Frontal cortex (tissue), 4 donors: ENCODE results near the gene TBC1D5. TPM values are rescaled to one million over a fixed set of nuclear protein-coding genes. Genes with fewer than 3 reads are reported as not detected.
"Not testable (repeated sequence)": the region's sequence is repeated elsewhere in the genome, so short reads cannot be mapped to it uniquely, and the experiment has no call there.

Source experiments
- DNase-seq, 2 donors: peaks; one replicate each; pipeline ENCODE4 v3.0.0; 2012; ENCODE audit warnings: low spot score in 2 of 2
- FAIRE-seq: peaks from 2 replicates; lab custom pipeline; 2012; peaks lifted over from hg19 to GRCh38; lab: Jason Lieb, UNC
- total RNA-seq: library from RNA; depleted of rRNA; stranded (reverse); fragments of >200 nt; gene quantifications from one replicate; pipeline ENCODE4 v1.2.3, GENCODE V29; 2014
- donor health status: control.
- donor health status: control.
- donor health status: control.

TBC1D5 gene
- total RNA-seq, 1 donor from 2014 or later: 77.5 TPM

DNA sequence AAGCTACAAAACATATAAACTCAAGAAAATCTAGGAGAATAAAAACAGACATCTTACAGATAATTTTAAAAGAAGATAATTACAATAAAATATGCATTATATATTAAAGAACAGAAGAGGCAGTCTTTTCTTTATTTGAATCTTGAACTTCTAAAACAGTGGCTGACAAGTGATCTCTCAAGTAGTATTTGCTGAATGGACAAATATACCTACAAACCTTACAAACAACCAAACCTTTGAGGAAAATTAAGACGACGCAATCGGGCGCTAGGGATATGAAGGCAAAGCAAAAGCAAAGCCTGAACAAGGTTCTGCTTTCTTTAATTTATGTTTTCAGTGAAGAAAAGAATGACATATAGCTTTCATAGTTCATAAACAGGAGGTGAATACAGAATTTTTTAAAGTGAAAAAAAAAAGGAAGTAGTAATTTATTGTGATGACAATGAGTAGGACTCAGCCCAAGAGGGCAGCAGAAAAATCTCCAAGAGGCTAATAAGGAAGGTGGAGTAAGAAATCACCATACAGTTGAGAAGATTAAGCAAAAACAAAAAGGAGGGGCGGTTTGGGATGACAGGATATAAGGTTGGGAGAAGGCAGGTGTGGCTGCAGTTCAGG, 347.8 kb downstream of the TBC1D5 start:
- FAIRE-seq: no peak
- DNase-seq: no peak

DNA sequence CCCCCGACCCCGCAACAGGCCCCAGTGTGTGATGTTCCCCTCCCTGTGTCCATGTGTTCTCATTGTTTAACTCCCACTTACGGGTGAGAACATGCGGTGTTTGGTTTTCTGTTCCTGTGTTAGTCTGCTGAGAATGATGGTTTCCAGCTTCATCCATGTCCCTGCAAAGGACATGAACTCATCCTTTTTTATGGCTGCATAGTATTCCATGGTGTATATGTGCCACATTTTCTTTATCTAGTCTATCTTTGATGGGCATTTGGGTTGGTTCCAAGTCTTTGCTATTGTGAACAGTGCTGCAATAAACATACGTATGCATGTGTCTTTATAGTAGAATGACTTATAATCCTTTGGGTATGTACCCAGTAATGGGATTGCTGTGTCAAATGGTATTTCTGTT, 349.9 kb downstream of the TBC1D5 start:
- not testable (repeated sequence) for FAIRE-seq, DNase-seq

DNA sequence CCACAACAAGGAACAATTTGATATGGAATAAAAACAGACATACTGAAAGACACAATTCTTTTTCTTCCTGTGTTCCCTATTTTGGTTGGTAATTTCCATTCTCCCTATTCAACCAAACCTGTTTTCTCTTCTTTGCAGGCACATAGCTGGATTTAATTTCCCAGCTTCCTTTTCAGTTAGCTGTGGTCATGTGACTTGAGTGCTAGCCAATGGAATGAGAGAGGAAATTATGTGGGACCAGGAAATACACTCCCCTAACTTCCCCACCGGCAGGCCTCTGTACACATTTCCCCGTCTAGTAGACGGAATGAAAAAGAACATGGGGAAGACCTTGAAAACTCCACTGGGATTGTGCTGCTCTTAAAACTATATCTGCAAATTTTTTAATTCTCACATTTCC, 351.6 kb downstream of the TBC1D5 start:
- no peak for DNase-seq
- FAIRE-seq: no peak

DNA sequence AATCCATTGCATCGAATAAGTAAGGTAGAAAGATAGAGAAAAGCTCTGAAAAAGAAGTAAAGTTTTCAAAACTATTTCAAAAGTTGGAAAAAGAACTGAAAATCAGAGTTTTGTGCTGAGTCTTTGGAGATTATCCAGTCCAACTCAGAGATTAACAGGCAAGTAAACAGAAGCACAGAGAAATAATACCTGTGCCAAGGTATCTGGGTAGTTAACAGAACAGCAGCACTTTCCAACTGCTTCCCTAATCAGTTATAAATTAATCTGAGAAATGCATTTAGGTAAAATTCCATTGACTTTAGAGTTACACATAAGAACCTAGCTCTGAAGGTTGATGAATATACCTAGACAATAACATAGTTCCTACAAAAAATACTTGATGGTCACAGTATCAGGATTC, 355.3 kb downstream of the TBC1D5 start:
- FAIRE-seq: no peak
- no peak for DNase-seq

DNA sequence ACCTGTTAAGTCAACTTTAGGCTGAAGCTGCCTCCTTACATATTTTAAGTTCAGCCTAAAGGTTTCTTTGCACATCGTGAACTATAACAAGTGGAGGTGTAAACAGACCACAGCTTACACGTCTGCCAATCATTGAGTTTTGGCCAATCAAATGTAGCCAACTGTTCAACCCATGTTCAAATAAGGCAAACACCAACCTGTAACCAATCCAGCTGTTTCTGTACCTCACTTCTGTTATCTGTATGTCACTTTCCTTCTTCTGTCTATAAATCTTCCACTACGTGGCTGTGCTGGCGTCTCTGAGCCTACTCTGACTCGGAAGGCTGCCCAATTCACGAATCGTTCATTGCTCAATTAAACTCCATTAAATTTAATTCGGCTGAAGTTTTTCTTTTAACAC, 356.0 kb downstream of the TBC1D5 start:
- no peak for FAIRE-seq
- no peak for DNase-seq

DNA sequence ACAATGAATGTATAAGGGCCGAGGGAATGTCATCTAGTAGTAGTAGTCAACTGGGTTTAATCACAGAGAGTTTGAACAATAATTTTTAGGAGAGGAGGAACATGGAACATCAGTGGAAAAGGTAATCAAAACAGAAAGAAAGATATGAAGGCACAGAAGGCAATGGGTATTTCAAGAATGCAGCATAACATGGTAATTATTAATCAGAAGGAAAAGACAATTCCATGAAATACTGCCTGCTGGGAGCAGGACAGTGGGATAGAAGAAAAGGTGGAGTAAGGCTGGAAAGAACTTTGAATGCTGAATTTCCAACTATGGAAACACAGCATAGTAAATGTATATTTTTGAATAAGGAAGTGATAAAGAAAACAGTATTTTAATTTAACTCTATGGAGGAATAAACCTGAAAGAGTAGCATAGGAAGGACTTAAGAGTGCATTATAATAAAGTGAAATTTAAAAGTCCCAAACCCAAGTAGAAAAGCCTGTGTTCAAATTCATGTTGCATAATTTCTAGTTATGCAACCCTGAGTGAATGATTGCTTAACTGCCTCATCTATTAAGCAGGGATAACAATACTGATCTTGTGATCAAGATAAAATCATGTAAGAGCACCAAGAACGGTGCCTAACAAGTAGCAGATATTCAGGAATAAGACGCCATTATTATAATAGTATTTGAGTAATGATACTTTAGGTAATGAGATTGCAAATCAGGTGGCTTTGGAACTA, 357.7 kb downstream of the TBC1D5 start:
- FAIRE-seq: no peak
- DNase-seq: no peak

DNA sequence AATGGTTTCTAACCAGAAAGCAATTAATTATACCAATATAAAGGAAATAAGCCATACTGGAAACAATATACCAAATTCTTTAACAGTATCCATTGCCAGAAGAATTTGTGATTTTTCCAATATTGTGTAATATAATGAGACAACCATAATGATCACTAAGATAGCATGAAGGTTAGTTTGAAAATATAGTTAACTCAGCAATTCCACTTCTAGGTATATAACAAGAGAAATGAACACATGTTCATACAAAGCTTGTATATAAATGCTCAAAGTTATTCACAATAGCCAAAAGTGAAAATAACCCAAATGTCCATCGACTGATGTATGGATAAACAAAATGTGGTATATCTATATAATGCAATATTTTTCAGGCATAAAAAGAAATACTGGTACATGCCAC, 369.1 kb downstream of the TBC1D5 start:
- FAIRE-seq: no peak
- DNase-seq: no peak

DNA sequence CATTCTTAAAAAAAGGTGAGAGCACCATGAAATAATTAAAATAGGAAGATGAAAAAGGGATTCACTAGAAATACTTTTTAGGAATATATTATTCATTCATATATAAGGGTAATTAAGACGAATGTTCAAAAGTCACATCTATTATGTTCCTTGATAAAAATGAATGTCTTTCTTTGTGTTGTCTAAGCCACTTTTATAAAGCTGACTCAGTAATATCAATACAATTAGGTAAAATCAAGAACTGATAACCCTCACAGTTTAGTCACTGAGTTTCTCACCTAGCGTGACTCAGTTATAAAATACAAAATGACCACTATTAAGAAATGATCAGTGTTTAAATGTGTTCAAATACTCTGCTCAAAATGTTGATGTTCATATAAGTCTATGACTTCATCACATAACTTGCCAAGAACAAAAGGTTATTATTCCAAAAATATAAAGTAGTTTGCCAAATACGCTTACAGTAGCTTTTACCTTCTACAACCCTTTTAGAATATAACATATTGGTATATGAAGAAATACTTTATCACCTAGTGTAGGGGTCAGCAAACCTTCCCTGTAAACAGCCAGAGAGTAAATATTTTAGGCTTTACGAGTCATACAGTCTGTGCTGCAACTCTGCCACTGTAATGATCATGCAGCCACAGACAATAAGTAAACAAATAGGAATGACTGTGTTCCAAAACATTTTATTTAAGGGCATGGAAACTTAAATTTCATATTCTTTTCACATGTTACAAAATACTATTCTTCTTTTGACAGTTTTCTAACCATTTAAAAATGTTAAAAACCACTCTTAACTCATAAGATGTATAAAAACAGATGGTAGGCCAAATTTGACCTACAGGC, 369.8 kb downstream of the TBC1D5 start:
- no peak for FAIRE-seq

DNA sequence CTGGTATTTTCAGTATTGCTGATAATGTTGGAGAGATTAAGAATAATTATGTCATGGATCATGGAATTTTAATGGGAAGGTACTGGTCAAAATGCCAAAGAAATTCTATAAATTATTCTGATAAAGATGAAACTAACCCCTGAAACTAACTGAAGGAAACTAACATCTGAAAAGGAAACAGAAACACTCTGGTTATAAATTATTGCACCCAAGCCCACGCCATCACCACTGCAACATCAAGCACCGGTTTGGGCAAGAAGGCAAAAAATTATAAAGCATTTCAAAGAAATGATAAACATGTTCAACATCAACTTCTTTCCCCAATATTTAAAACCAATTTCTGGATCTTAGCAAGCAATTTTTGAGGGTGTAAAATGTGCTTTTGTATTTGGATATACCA, 372.5 kb downstream of the TBC1D5 start:
- DNase-seq: no peak
- FAIRE-seq: no peak

More for the DNA sequence above, 369.8 kb downstream of the TBC1D5 start:
- DNase-seq: no peak

DNA sequence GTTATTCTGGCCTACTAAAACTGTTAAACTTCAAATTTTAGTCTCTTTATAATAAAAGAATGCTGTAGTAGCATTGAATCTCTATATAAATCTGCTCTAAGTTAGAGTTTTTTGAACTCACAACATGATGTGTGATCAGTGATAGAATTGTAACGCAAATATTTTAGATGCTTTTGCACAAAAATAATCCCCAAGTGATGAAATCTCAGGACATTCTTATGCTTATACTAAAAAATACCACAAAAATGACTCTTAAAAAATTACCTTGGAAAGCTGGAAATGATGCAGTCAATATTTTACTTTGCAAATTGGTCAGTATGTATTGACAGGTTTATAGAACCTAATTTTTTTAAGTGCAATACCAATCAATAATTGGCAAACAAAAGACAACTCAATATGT, 375.3 kb downstream of the TBC1D5 start:
- DNase-seq (no peak), FAIRE-seq (no peak)

DNA sequence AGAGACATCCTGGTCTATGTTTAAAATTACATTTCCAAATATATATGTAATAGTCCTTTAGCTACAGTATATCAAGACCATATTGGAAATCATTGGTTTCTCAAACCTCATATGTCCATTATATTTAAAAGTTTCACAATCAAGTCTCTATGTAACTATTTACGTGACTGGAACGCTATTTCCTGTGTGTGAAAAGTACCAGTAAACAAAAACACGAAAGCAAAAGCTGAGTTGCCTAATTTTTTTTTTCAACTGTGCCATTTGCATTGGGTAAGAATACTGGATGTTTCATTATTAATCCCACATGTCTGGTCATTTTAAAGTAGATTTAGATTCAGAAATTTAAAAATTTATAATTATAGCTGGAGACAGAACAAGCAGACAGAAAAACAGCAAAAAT, 381.4 kb downstream of the TBC1D5 start:
- FAIRE-seq (no peak), DNase-seq (no peak)

DNA sequence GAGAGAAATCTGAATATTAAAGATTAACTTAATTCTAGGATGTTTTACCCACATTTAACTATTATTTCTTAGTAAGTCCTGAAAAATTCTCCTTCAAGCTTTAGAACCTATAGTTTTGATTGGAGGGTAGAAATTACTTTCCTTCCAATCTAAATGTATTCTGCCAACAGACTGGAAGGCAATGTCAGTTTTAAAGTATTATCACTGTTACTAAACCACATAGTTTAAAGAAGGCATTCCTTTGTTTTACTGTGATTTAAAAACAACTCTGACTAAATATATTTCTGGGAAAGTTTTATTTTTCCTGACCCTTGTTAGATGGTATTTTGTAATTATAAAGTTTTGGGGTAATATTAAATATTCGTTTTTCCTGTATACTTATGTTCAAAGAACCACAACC, 382.5 kb downstream of the TBC1D5 start:
- no peak for DNase-seq
- FAIRE-seq: no peak

DNA sequence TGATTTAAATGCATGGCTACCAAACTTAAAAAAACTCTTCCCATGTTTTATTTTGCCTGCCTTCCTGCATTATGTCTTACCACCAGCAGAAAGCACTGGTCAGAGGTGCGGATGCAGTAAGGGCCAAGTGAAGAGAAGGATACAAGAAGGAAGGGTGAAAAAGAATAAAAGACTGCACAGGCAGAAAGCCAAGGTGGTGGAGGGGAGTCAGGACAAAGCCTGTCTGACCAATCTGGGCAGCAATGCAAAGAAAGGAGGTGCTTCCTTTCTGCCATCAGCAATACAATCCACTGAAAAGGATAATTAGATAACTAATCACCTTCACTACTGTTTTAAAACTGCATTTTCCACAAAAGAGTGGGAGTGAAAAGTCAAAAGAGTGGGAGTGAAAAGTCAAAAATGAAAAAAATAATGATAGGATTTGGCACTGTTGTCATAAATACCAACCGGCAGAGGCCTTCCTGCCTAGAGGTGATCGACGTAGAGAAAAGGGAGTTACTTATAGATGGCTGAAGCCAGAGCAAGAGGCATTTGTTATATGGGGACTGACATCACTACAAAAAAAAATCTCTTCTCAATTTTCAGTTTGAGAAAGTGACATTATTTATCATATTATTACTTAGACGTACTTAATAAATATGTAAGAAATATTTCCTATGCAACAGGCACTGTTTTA, 385.3 kb downstream of the TBC1D5 start:
- FAIRE-seq (no peak), DNase-seq (no peak)

DNA sequence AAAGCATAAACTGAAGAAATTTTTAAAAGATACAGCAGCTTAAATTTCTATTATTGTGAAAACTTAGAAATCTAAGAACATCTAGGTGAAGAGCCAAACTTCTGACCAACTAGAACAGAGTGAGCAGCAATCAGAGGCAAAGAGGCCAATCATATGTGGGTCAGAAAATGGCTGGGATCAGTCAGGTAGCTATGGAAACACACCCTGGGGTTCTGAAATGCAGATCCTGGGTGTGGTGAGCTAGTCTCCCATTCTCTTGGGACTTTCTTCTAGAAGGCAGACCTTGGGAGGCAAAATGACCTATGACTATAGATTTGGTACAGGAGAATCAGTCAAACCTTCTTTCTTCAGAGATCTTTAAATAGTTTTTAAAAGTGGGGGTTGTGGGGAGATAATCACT, 385.8 kb downstream of the TBC1D5 start:
- FAIRE-seq (no peak), DNase-seq (no peak)

DNA sequence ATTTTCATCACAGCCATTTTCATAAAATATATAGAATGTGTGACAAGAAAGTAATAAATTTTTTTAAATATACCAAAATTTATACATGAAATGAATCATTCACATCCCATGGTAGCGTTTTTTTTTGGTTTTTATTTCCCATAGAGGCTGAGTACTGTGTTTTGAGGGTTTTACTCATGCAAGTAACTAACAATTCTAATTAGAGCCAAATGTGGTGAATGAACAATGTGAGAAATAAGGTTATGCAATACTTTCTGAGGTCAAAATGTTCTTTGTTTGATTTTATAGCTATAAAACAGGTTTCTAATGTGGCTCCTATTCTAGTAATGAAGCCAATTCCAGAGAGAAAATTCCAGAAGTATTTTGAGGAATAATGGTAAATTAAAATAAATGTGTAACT, 386.8 kb downstream of the TBC1D5 start:
- DNase-seq: no peak

DNA sequence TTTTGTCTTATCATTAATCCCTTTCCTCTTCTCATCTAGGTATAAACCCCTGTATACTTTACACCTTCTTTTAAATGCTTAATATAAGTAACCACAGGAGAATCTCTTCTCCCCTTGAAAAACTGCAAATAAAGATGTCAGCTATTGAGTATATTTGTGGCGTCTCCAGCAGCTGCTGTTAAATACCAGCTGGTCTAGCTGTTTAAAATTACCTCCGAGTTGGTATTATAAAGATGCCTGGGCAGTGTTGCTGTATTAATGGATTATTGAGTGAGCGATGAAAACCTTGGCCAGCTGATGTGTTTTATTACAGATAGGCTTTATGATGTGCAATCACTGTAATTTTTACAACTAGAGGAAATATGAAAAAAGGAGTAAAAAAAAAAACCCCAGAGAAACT, 388.1 kb downstream of the TBC1D5 start:
- FAIRE-seq (no peak), DNase-seq (no peak)

More for the DNA sequence above, 386.8 kb downstream of the TBC1D5 start:
- FAIRE-seq: no peak

DNA sequence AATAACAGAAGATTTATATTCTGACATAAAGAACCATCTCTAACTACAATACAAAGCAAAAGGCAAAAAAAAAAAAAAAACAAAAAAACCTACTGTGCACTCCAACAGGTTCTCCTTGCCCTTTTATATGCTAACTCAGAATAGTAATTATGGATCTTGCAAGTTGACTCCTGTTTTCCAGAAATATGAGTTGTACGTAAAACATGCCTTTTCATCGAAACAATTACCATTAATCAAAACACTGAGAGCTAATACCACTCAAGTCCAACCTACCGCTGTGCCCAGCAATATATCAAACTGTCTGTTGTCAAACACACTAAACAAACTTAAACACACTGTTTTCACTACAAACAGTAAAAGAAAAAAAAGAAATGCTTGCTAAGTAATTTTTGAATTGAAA, 389.8 kb downstream of the TBC1D5 start:
- FAIRE-seq (no peak), DNase-seq (no peak)

DNA sequence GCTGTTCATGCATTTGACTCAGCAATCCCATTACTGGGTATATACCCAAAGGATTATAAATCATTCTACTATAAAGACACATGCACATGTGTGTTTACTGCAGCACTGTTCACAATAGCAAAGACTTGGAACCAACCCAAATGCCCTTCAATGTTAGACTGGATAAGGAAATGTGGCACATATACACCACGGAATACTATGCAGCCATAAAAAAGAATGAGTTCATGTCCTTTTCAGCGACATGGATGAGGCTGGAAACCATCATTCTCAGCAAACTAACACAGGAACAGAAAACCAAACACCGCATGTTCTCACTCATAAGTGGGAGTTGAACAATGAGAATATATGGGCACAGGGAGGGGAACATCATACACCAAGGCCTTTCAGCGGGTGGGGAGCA, 391.2 kb downstream of the TBC1D5 start:
- not testable (repeated sequence) for DNase-seq, FAIRE-seq

DNA sequence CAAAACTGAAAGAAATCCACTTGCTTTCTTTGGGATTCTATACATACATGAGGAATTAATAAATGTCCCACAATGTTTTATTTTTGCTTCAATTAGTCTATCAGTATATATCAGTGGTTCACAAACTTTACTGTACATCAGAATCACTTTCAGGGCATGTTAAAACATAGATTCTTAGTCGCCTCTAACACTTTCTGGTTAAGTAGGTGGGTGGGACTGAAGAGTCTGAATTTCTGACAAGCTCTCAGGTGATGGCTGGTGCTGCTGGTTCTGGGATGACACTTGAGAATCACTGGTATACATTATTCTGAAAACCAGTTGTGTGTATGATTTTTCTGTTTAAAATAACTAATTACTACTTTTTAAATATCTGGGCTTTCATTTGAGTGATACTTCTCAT, 393.3 kb downstream of the TBC1D5 start:
- DNase-seq (no peak), FAIRE-seq (no peak)

DNA sequence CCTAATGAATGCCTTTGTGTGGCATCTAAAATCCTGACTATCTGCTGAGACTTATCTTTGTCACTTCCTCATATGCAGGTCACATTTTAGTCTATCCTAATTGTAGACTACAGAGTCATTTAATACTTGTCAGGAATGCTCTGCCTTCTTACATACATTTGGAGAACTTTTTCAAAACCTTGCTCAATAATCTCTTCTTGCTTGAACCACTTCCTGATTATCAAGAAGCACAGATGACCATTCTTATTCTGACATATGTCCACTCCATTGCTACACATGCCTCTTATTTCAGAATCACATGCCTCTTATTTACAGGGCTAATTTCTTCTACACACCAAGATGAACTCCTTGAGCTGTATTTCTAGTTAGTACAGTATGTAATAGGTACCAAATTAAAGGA, 400.3 kb downstream of the TBC1D5 start:
- FAIRE-seq: no peak

More for the DNA sequence above, 400.3 kb downstream of the TBC1D5 start:
- no peak for DNase-seq
